HK-2 (cell line): Measurements from ENCODE around the gene INKA1.
"Not testable (repeated sequence)": the region's sequence is repeated elsewhere in the genome, so short reads cannot be mapped to it uniquely, and the experiment has no call there.

Experiments
- DNase-seq: peaks from one replicate; pipeline ENCODE4 v3.0.0-alpha.2; 2018; ENCODE audit not compliant: unreplicated experiment

The INKA1 gene

DNA sequence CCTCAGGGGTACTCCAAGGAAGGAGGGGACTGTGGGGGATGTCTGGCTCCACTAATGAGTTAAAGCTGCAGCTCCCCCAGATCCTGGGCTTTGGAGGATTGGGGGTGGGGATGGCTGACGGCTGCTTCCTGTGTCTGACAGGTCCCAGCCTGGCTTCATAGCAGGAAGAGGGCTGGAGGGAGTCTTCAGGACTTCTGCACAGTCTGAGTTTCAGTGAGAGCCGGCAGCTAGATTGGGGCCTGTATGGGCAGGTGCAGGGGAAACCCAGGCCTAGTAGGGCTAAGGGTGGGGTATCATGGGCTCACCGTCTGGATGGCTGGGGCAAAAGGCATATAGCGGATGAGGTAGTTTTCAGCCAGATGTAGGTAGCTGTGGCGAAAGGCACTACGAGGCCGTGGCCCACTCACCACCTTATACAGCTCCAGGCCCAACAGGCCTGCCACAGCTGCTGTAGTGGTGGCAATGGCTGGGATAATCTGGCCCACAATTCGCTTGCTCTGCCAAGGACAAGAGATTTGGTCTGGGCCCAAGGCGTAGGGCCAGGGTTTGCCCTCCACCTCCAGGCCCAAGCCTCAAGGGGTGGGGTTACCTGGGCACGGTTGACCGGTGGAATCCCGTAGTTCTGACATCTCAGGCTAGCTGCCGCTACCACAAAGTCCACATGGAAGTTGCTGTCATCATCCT, 4.5 kb downstream of the INKA1 start:
- DNase-seq = no peak

- no peak for DNase-seq
These were observed 9.9 kb downstream of the INKA1 start for GRCh38 chr3:49812916-49813496.

DNA sequence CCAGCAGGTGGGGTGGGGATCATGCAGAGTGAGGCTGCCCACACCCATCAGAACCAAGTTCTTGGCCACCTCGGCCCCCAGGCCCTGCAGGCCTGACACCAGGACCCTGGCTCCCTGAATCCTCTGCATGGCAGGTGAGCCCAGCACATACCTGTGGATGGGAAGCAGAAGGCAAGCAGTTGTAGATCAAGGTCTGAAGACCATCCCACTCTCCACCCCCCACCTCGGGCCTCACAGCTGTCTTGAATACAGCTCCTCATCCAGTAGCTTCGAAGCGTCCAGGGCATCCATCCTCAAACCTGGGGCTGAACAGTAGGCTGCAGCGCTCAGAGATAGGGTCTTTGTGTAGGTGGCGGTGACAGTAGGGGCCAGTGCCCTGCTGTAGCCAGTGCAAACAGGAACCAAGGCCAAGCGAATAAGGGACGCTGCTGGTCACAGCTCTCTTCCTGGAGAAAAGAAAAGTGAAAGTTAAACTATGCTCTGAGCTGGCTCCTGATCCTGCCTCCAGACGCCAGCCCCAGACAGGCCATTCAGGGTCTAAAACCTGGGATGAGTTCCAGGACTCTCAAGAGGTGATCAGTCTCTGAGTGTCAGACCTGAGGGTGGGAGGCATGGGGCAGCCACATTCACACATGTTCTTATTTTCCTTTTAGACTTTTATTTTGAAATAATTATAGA, 10.6 kb downstream of the INKA1 start, which contains the start of gene UBA7:
TSS of gene UBA7 (minus strand) at position 457 of the 678 bp plus-strand sequence. CDS start at position 291, 166 bp downstream.
- DNase-seq = peak; percentile 34

DNA sequence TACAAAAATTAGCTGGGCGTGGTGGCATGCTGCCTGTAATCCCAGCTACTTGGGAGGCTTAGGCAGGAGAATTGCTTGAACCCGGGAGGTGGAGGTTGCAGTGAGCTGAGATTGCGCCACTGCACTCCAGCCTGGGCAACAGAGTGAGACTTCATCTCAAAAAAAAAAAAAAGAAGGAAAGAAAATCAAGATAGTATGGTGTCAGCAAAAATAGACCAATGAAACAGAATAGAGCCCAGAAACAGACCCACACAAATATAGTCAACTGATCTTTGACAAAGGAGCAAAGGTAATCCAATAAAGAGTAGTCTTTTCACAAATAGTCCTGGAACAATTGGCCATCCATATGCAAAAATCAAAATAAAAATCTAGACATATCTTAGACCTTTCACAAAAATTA, 20.1 kb downstream of the INKA1 start:
- not testable (repeated sequence) for DNase-seq

DNA sequence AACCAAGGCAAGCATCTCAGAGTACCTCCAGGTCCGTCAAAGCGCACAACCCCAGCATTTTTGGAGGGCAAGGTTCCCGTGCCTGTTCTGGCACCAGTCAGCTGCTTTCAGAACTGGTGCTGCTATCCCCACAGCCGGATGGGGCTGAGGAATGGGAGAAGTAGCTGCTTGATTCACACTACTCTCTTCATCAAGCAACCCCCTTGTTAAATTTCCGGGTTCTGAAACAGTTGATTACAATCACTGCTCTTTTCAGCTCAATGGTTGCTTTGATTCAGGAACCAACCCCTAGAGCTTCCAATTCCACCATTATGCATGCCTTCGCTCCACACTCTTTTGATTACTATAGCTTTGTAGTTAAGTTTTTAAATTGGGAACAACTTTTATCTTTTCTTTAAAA, 23.0 kb downstream of the INKA1 start:
- no peak for DNase-seq

DNA sequence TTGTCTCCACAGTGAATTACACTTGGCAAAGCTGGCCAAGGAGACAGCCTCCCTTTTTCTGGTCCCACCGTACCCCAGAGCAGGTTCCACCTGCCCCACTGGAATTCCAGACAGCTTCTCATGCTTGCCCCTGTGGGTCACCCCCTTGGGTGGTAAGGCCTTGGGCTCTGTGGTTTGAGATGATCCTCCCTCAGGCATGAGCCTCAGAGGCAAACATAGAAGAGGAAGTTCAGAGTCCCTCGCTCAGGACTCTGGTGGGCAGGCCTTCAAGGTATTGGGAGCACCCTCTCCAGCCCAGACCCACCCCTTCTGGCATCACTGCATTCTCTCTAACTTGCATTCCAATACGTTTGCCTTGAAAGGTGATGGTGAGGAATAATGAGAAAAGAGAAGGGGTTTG, 28.3 kb downstream of the INKA1 start:
- no peak for DNase-seq

DNA sequence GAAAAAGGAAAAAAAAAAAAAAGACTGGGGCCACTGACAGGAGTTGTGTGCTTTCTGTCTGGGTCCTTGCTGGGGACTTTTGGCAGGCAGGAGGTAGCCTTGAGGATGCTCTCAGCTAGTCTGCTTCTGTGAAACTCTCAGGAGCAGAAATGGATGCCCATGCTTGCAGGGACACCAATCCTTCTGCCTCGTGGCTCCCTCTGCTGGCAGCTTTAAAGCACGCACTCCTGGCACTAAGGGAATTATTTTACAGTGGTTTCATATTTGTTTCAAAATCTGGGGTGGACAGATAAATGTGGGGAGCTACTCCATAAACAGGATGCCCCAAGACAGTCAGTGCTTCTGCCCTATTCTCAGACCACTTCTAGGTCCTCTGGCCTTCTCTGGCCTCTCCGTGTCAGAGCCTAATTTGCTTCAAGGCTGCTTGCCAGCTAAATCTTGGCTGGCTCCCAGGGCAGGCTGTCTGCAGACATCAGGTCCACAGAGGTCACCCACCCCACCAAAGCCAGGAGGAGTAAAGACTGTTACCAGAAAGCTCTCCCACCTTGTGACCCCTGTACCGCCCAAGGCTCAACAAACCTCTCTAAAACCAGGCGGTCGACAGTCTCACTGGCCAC, 36.2 kb downstream of the INKA1 start:
- DNase-seq = peak; percentile 49

DNA sequence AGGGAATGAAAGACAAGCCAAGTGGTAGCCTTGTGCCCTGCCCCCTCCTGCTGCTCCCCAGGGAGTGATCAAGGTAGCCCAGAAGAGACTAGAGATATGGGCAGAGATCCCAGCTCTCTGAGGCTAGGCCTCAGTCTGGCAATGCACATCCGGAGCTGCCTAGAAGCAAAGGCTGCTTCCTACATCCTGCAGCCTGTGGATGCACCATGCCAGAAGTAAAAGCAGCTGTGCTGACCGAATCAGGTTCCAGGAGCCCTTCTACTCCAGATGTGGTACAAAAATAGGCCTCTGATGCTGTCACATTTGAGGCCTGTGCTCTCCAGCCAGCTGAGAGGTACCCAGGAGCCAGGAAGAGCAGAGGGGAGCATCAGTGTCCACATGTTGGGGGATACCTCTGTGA, 37.3 kb downstream of the INKA1 start:
- DNase-seq = no peak

DNA sequence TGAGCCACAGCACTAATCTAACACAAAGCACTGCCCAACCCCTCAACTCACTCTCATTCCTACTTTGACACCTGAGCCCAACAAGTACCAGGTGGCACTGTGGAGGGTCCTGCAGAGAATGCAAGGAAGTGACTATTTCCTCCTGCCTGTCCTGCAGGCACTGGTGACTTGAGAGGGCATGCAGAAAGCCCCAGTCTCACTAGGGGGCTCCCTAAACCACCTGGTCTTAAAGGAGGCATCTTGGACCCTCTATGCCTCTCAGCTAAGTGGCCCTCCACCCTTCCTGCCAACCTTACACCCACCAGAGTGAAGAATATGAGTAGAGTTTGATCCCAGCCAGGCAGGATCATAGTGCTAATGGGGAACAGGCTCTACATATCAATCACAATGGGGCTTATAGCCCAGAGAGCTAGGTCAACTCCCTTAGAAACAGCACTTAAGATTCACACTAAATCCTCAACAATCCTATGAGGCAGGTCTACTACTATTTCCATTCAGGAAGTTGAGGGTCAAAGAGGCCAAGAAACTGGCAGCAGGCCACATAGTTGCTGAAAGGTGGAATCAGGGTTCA, 38.1 kb downstream of the INKA1 start:
- DNase-seq = peak; percentile 8

DNA sequence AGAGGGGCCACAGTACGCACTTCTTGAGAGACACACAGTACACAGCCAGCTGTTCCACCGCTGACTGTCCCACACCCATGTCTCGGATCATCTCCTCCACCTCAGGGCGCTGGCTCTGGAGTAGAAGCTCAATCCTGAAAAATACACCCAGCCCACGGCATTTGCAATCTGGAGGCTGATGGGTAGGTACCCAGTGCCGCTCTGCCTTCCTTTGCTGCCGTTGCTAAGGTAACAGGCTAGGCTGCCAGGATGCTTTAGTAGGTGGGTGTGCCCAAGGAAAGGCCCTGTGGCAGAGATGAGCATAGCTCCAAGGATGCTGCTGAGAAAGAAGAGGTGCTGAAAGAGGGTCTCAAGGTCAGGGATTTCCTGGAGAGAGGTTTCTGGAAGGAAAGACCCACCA, 38.7 kb downstream of the INKA1 start:
- no peak for DNase-seq

DNA sequence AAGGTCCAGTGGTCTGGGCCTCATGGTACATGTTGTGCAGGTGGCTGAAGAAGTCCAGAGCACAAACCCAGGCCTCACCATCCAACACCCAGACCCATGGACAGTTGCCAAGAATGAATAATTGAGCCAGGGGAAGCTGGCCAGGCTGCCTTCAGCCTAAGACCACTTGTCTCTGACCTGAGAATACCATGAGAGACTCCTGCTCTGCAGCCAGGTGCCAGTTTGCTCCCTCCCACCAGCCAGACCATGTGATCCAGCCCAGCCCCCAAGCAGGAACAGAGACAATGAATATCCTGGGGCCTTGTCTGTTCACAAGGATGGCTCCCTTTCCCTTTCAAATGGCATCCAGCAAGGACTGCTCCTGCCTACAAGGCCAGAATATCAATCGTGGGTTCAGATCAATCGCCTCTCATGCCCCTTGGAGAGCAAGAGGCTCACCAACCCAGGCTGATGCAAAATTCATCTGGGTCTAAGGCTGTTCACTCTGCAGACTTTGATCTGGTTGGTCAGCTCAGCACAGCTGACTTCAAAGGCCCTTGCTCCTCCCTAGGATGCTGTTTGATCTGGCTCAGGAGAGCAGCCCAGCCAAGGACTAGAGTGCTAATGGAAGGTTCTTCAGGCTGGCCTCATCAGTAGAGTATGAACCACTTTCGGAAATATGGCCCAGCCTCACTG, 39.9 kb downstream of the INKA1 start:
- DNase-seq = no peak

DNA sequence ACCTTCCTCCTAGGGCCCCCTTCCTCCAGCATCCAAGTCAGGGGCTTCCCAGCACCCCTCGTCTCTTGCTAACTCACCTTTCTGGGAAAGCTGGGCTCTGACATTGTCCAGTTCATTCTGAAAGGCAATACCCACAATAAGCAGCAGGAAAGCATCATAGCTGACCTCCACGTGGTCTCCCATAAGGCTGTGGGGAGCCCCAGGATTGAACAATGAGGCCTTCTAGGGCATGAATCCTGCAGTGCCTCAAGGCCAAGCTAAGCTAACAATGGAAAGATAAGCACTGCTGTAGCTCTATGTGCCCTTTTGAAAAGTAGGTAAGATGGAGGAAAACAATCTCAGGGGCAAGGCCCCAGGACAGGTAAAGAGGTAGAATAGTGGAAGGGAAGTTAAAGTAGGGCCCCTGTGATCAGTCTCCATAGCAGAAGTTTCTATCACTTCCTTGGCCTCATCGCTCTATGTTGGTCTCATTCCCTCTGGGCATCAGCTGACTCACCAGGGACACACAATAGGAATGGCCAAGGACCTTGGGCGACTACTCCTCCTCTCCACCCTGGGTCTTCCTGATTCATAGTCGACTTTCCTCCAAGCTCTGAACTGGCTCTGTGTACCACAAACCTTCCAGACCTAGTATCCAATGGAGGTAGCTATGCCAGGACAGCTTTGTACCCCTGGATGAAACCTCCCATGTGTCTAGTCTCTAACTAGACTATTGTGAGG, 41.6 kb downstream of the INKA1 start:
- no peak for DNase-seq

- no peak for DNase-seq
These were observed 42.6 kb downstream of the INKA1 start for GRCh38 chr3:49845694-49846093.
